HEK293 (cell line): ENCODE results near the gene LRRC8C.

Source experiments
- CTCF ChIA-PET: fragments of 350-600 bp; formaldehyde crosslinking; extraction: SDS; loops from one replicate; lab custom pipeline; 2021; ENCODE audit warnings: antibody characterized with exemption; lab: Yijun Ruan, JAX
- POLR2A ChIA-PET: fragments of 300-600 bp; formaldehyde crosslinking; extraction: SDS; loops from one replicate; lab custom pipeline; 2020; ENCODE audit warnings: antibody characterized with exemption, inconsistent platforms; lab: Yijun Ruan, JAX
- H3K27ac ChIP-seq: fragments of 200-500 bp; sonication (Bioruptor generic); 2 replicates; pipeline ENCODE4 v1.5.1; 2014; ENCODE audit warnings: low read depth, low read length, control low read depth, inconsistent platforms; ENCODE audit errors: extremely low read depth
- H3K36me3 ChIP-seq, 2 experiments: fragments of 200-500 bp in 1 of 2; sonication (Bioruptor generic) in 1 of 2; 1 replicate in 1 of 2; 2 replicates in 1 of 2; pipeline ENCODE4 v1.5.1; 2014 to 2017; ENCODE audit warnings: inconsistent platforms in 2 of 2, low read length in 2 of 2; ENCODE audit not compliant: control insufficient read depth in 2 of 2, insufficient read depth in 1 of 2
- H3K4me1 ChIP-seq: fragments of 200-500 bp; sonication (Bioruptor generic); 2 replicates; pipeline ENCODE4 v1.5.1; 2014; ENCODE audit warnings: mild to moderate bottlenecking, low read length, inconsistent platforms; ENCODE audit not compliant: control insufficient read depth, insufficient read depth
- H3K4me3 ChIP-seq: 2 replicates; pipeline ENCODE4 v1.5.1; 2011; ENCODE audit warnings: low read depth, mild to moderate bottlenecking, control low read depth, low read length, moderate library complexity
- H3K9me3 ChIP-seq: fragments of 200-500 bp; sonication (Bioruptor generic); 2 replicates; pipeline ENCODE4 v1.5.1; 2014; ENCODE audit warnings: low read depth, low read length, inconsistent platforms; ENCODE audit not compliant: control insufficient read depth, insufficient read depth
- CTCF ChIP-seq: fragments of 450-650 bp; formaldehyde crosslinking; IDR thresholded peaks from 2 replicates; pipeline ENCODE4 v1.5.1; 2016; ENCODE audit warnings: missing biosample characterization, missing genetic modification characterization
- GFI1B ChIP-seq: fragments of 450-650 bp; formaldehyde crosslinking; IDR thresholded peaks from 2 replicates; pipeline ENCODE4 v1.5.1; 2016; ENCODE audit warnings: missing biosample characterization, missing genetic modification characterization
- GLI2 ChIP-seq: fragments of 450-650 bp; formaldehyde crosslinking; IDR thresholded peaks from 2 replicates; pipeline ENCODE4; 2017; ENCODE audit warnings: missing biosample characterization, missing genetic modification characterization, low read depth, borderline replicate concordance
- KLF10 ChIP-seq: fragments of 450-650 bp; IDR thresholded peaks from 2 replicates; pipeline ENCODE4 v1.5.1; 2018; ENCODE audit warnings: missing biosample characterization, mild to moderate bottlenecking, missing genetic modification characterization
- KLF16 ChIP-seq: fragments of 450-650 bp; formaldehyde crosslinking; IDR thresholded peaks from 2 replicates; pipeline ENCODE4 v1.5.1; 2017; ENCODE audit warnings: missing biosample characterization, missing genetic modification characterization
- MEIS1 ChIP-seq: sonication (generic); formaldehyde crosslinking; IDR thresholded peaks from 2 replicates; pipeline ENCODE4 v1.8.1; 2022; ENCODE audit warnings: missing genetic modification reagents, mild to moderate bottlenecking, borderline replicate concordance
- PRDM2 ChIP-seq: fragments of 450-650 bp; formaldehyde crosslinking; IDR thresholded peaks from 2 replicates; pipeline ENCODE4 v1.5.1; 2016; ENCODE audit warnings: missing biosample characterization, missing genetic modification characterization, borderline replicate concordance
- REPIN1 ChIP-seq: fragments of 450-650 bp; formaldehyde crosslinking; IDR thresholded peaks from 2 replicates; pipeline ENCODE4 v1.5.1; 2017; ENCODE audit warnings: missing biosample characterization, missing genetic modification characterization, low read depth
- ZBTB1 ChIP-seq: fragments of 450-650 bp; formaldehyde crosslinking; IDR thresholded peaks from 2 replicates; pipeline ENCODE4 v1.5.1; 2016; ENCODE audit warnings: missing biosample characterization, missing genetic modification characterization
- ZNF19 ChIP-seq: fragments of 450-650 bp; formaldehyde crosslinking; IDR thresholded peaks from 2 replicates; pipeline ENCODE4; 2016; ENCODE audit warnings: missing biosample characterization, missing genetic modification characterization, low read depth
- ZNF23 ChIP-seq: fragments of 450-650 bp; formaldehyde crosslinking; IDR thresholded peaks from 2 replicates; pipeline ENCODE4 v1.5.1; 2016; ENCODE audit warnings: missing biosample characterization, missing genetic modification characterization, borderline replicate concordance
- ZNF280C ChIP-seq: fragments of 450-650 bp; formaldehyde crosslinking; IDR thresholded peaks from 2 replicates; pipeline ENCODE4 v1.5.1; 2016; ENCODE audit warnings: missing biosample characterization, missing genetic modification characterization
- ZNF433 ChIP-seq: fragments of 450-650 bp; formaldehyde crosslinking; IDR thresholded peaks from 2 replicates; pipeline ENCODE4 v1.5.1; 2016; ENCODE audit warnings: missing biosample characterization, missing genetic modification characterization, low read depth

Gene LRRC8C

GRCh38 chr1:89607156-89607555 lies 25.8 kb upstream of the LRRC8C start (continued):
- TF ChIP-seq ZNF280C (tag by site-specific recombination) = no peak
- TF ChIP-seq ZBTB1 = no peak

GRCh38 chr1:89607586-89608318 lies 25.2 kb upstream of the LRRC8C start:
- Histone ChIP-seq H3K9me3 (no peaks in the 10 kb centered on the region), H3K27ac (no peak overlapping the region), H3K4me1 (no peaks in the 10 kb centered on the region), H3K4me3 (no peak overlapping the region), H3K36me3 (no peaks in the 10 kb centered on the region)
- TF ChIP-seq CTCF (no peak), ZNF23 (tag by site-specific recombination) (no peak), KLF16 (tag by site-specific recombination) (no peak), GLI2 (tag by site-specific recombination) (no peak), REPIN1 (no peak), ZNF19 (tag by site-specific recombination) (no peak), PRDM2 (no peak), GFI1B (tag by site-specific recombination) (no peak), ZNF433 (no peak), KLF10 (no peak), MEIS1 (CRISPR knock-in tag) (no peak)
- CTCF ChIA-PET = interaction anchor here (0.6 to 1.6 kb wide), 3 partner anchors 9 to 155 kb away, joined by 3 to 5 read pairs (median 4); no protein-coding TSS in a partner anchor
- POLR2A ChIA-PET = no interaction called here
